Caco-2 (cell line): Measurements from ENCODE around the gene CENPL. TPM values are rescaled to one million over a fixed set of nuclear protein-coding genes. Genes with fewer than 3 reads are reported as not detected.

Source experiments
- Bru-seq: library from RNA; stranded (reverse); fragments of 400-500 nt; gene quantifications from one replicate; lab custom pipeline; 2021; lab: Mats Ljungman, UMichigan
- BruChase-seq, 2 experiments: library from RNA; stranded (reverse); fragments of 400-500 nt; gene quantifications; one replicate each; lab custom pipeline; 2021; lab: Mats Ljungman, UMichigan
- BruUV-seq: library from RNA; stranded (reverse); fragments of 400-500 nt; replicated peaks from 2 replicates; lab custom pipeline; 2021; lab: Mats Ljungman, UMichigan
- CTCF ChIA-PET: fragments of 300-600 bp; sonication (Branson Sonifier 250); formaldehyde crosslinking; loops from one replicate; lab custom pipeline; 2022; ENCODE audit warnings: antibody characterized with exemption; lab: Charles Lee
- POLR2A ChIA-PET: fragments of 300-600 bp; sonication (Branson Sonifier 250); formaldehyde crosslinking; loops from one replicate; lab custom pipeline; 2022; ENCODE audit warnings: antibody characterized with exemption; lab: Charles Lee
- DNase-seq, 2 experiments: peaks; one replicate each; pipeline versions ENCODE4 v3.0.0 to v3.0.0-alpha.2; 2020 to 2022
- H3K27me3 ChIP-seq: replicated peaks from 2 replicates; pipeline ENCODE4 v1.6.0; 2011; ENCODE audit warnings: low read length; ENCODE audit not compliant: control insufficient read depth, insufficient read depth
- H3K36me3 ChIP-seq: 2 replicates; pipeline ENCODE4 v1.5.1; 2011; ENCODE audit warnings: low read length; ENCODE audit not compliant: control insufficient read depth, insufficient read depth
- H3K4me1 ChIP-seq: fragments of 250-450 bp; sonication (Bioruptor Pico); 2 replicates; pipeline ENCODE4 v1.5.1; 2020; ENCODE audit warnings: mild to moderate bottlenecking
- H3K4me3 ChIP-seq: 2 replicates; pipeline ENCODE4 v1.5.1; 2011; ENCODE audit warnings: low read depth, mild to moderate bottlenecking, control low read depth, low read length
- H3K9me3 ChIP-seq: fragments of 250-450 bp; sonication (Bioruptor Pico); 2 replicates; pipeline ENCODE4 v1.5.1; 2020; ENCODE audit warnings: mild to moderate bottlenecking, moderate library complexity
- H3K27ac Mint-ChIP-seq: one replicate; pipeline ENCODE4 v1.8.0; 2022; ENCODE audit warnings: mixed read lengths; ENCODE audit not compliant: unreplicated experiment
- H3K27me3 Mint-ChIP-seq: one replicate; pipeline ENCODE4 v1.8.0; 2022; ENCODE audit warnings: mixed read lengths; ENCODE audit not compliant: insufficient read depth, unreplicated experiment
- H3K36me3 Mint-ChIP-seq: one replicate; pipeline ENCODE4 v1.8.0; 2022; ENCODE audit warnings: mild to moderate bottlenecking, mixed read lengths; ENCODE audit not compliant: insufficient read depth, unreplicated experiment
- H3K4me1 Mint-ChIP-seq: one replicate; pipeline ENCODE4 v1.8.0; 2022; ENCODE audit warnings: low read depth, mixed read lengths; ENCODE audit not compliant: unreplicated experiment
- H3K4me3 Mint-ChIP-seq: one replicate; pipeline ENCODE4 v1.8.0; 2022; ENCODE audit warnings: mild to moderate bottlenecking, moderate library complexity, mixed read lengths; ENCODE audit not compliant: unreplicated experiment
- H3K9me3 Mint-ChIP-seq: one replicate; pipeline ENCODE4 v1.8.0; 2022; ENCODE audit warnings: mixed read lengths; ENCODE audit not compliant: unreplicated experiment
- intact Hi-C: fragments of 100-400 bp; cut with micrococcal nuclease; formaldehyde crosslinking; loops from one replicate; pipeline ENCODE4 v1.10.0; 2022; ENCODE audit not compliant: unreplicated experiment
- long read RNA-seq: library from polyadenylated mRNA; stranded (forward); transcript quantifications from one replicate; pipeline ENCODE4 v2.0.0, GENCODE V29; 2022
- total RNA-seq: library from RNA; stranded (reverse); gene quantifications from 2 replicates; pipeline ENCODE4 v1.2.3, GENCODE V29; 2022
- TF ChIP-seq, protein P1 (sequence below), 2 experiments: fragments of 200-600 bp in 1 of 2; IDR thresholded peaks; 1 replicate in 1 of 2; 2 replicates in 1 of 2; pipeline versions ENCODE4 v1.5.1 to v1.8.0; 2011 to 2022; ENCODE audit warnings: antibody characterized with exemption in 1 of 2, control low read depth in 1 of 2, inconsistent platforms in 1 of 2, low read depth in 1 of 2, low read length in 1 of 2, mild to moderate bottlenecking in 1 of 2, moderate library complexity in 1 of 2; ENCODE audit not compliant: insufficient read depth in 1 of 2, severe bottlenecking in 1 of 2, unreplicated experiment in 1 of 2

CENPL gene
- 21.3 and 23.1 TPM in 2 replicates for total RNA-seq
- percentile 83 among the genes with signal in this experiment for Bru-seq, nascent RNA
- percentile 79 among the genes with signal in this experiment for BruChase-seq, experiment 1, labeled RNA remaining after a 2-hour chase
- percentile 71 among the genes with signal in this experiment for BruChase-seq, experiment 2, labeled RNA remaining after a 6-hour chase
- long read RNA-seq, transcript CENPL-203 (6 exons, 1,771 nt): major isoform, 7 of 22 reads
- long read RNA-seq, partial matches to known transcripts: 0 of 22 reads
- long read RNA-seq, other reads (novel, unspliced or antisense): 11 of 22 reads

DNA sequence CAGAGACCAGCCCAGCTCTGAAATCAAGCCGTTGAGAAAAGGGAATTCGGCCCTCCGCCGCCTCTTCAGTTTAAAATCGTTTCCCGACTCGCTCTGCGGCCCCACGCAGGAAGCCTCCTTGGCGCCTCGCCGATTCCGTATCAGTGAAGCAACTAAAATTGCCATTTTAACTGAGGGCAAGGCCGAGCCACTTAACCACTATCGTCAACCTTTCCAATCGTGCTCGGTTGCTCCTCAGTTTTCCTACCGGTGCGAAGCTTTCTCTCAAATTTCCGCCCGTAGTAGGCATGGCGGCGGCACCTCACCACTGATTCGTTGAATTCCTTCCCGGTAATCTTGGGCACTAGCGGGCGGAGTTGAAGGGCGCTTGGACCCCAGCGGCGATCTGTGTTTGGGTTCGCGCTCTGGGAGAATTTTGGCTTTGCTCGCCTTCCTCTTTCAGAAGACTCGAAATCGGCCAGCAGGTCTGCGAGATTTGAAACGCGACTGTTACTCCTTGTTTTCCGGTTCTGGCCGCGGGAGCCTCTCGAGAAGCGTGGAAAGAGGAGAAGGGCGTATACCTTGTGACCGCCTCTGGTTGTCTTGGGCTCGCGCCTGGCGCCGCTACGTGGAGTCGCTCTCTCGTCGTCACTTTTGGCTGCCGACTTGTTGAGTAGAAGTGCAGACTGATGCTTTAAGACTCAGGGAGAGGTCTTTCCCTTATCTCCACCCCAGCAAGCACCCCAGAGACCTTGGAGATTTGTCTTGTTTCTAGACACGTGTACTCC, at the start of gene CENPL, which contains the start of gene DARS2:
CENPL (minus strand) TSS at position 569 of the 767 bp plus-strand sequence. CDS start 13,584 bp downstream, outside the sequence.
DARS2 (plus strand) TSS at position 359 of the 767 bp plus-strand sequence. CDS start 557 bp downstream, outside the sequence.
- Histone ChIP-seq H3K9me3 (no peaks in the 10 kb centered on the region), H3K36me3 (no peaks in the 10 kb centered on the region), H3K4me3 (peak within 1 kb of the TSS; percentile 89), H3K4me1 (peaks cover 4% of the 10 kb centered on the region; the same call in 1 of the 2 replicates), H3K27me3 (no peaks in the 10 kb centered on the region)
- POLR2A ChIA-PET: interaction anchor here (0.6 to 1.8 kb wide), 4 partner anchors 44 to 448 kb away, joined by 3 to 15 read pairs (median 5); partner anchors contain the start of genes KLHL20 and ZBTB37
- Mint-ChIP-seq H3K36me3 (peaks cover 47% of the 10 kb centered on the region), H3K27ac (peak within 1 kb of the TSS; percentile 100), H3K4me1 (peaks cover 23% of the 10 kb centered on the region), H3K4me3 (peak within 1 kb of the TSS; percentile 100), H3K9me3 (no peaks in the 10 kb centered on the region), H3K27me3 (no peaks in the 10 kb centered on the region)
- intact Hi-C loops: loop anchor here (1.0 to 2.0 kb wide), 5 partner anchors 44 to 404 kb away; partner anchors contain the start of genes KLHL20 and ZBTB37
- TSS peak; percentile 87 for BruUV-seq
- TF ChIP-seq, protein P1, sequence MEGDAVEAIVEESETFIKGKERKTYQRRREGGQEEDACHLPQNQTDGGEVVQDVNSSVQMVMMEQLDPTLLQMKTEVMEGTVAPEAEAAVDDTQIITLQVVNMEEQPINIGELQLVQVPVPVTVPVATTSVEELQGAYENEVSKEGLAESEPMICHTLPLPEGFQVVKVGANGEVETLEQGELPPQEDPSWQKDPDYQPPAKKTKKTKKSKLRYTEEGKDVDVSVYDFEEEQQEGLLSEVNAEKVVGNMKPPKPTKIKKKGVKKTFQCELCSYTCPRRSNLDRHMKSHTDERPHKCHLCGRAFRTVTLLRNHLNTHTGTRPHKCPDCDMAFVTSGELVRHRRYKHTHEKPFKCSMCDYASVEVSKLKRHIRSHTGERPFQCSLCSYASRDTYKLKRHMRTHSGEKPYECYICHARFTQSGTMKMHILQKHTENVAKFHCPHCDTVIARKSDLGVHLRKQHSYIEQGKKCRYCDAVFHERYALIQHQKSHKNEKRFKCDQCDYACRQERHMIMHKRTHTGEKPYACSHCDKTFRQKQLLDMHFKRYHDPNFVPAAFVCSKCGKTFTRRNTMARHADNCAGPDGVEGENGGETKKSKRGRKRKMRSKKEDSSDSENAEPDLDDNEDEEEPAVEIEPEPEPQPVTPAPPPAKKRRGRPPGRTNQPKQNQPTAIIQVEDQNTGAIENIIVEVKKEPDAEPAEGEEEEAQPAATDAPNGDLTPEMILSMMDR (IDR thresholded peaks at IDR 0.05; ENCODE audit: insufficient read depth in 1 of 2, low read depth in 1 of 2, low read length in 1 of 2, severe bottlenecking in 1 of 2, unreplicated experiment in 1 of 2): no peak
- DNase-seq: peak; percentile 93 to 95
- CTCF ChIA-PET: no interaction called here

GRCh38 chr1:173871500-173871899, 46.8 kb upstream of the CENPL start:
- Histone ChIP-seq H3K4me1 (peaks cover 12% of the 10 kb centered on the region; the same call in 1 of the 2 replicates), H3K4me3 (no peak overlapping the region), H3K36me3 (no peaks in the 10 kb centered on the region), H3K9me3 (no peaks in the 10 kb centered on the region), H3K27me3 (no peaks in the 10 kb centered on the region)
- peaks cover 5% of the 10 kb centered on the region for H3K27me3 Mint-ChIP-seq
- TF ChIP-seq, protein P1 (IDR thresholded peaks at IDR 0.05; ENCODE audit: insufficient read depth in 1 of 2, low read depth in 1 of 2, low read length in 1 of 2, severe bottlenecking in 1 of 2, unreplicated experiment in 1 of 2): no peak
- intact Hi-C loops: no loop called here
- no peak overlapping the region for H3K27ac Mint-ChIP-seq
- POLR2A ChIA-PET: no interaction called here
- peaks cover 24% of the 10 kb centered on the region for H3K36me3 Mint-ChIP-seq
- CTCF ChIA-PET: no interaction called here
- H3K4me3 Mint-ChIP-seq: no peak overlapping the region
- no peak for DNase-seq
- H3K4me1 Mint-ChIP-seq: peaks cover 12% of the 10 kb centered on the region
- H3K9me3 Mint-ChIP-seq: no peaks in the 10 kb centered on the region
- BruUV-seq: no TSS peak

GRCh38 chr1:173871091-173871490, 46.4 kb upstream of the CENPL start:
- POLR2A ChIA-PET: no interaction called here
- Mint-ChIP-seq H3K4me1 (peaks cover 12% of the 10 kb centered on the region), H3K9me3 (no peaks in the 10 kb centered on the region), H3K27me3 (peaks cover 5% of the 10 kb centered on the region), H3K36me3 (peaks cover 29% of the 10 kb centered on the region), H3K4me3 (no peak overlapping the region), H3K27ac (no peak overlapping the region)
- Histone ChIP-seq H3K36me3 (no peaks in the 10 kb centered on the region), H3K4me3 (no peak overlapping the region), H3K27me3 (no peaks in the 10 kb centered on the region), H3K9me3 (no peaks in the 10 kb centered on the region), H3K4me1 (peaks cover 8% of the 10 kb centered on the region; the same call in 1 of the 2 replicates)
- TF ChIP-seq, protein P1 (IDR thresholded peaks at IDR 0.05; ENCODE audit: insufficient read depth in 1 of 2, low read depth in 1 of 2, low read length in 1 of 2, severe bottlenecking in 1 of 2, unreplicated experiment in 1 of 2): no peak
- DNase-seq: no peak
- no TSS peak for BruUV-seq
- intact Hi-C loops: no loop called here
- CTCF ChIA-PET: no interaction called here
